GM19328 (cell line): ENCODE measurements around the gene ALPI.

Experiments
- ATAC-seq: cut with Tn5 transposase; IDR thresholded peaks from one replicate; pipeline ENCODE4 v1.9.1; 2021; ENCODE audit warnings: mild to moderate bottlenecking, moderate library complexity; ENCODE audit not compliant: unreplicated experiment

The ALPI gene

DNA sequence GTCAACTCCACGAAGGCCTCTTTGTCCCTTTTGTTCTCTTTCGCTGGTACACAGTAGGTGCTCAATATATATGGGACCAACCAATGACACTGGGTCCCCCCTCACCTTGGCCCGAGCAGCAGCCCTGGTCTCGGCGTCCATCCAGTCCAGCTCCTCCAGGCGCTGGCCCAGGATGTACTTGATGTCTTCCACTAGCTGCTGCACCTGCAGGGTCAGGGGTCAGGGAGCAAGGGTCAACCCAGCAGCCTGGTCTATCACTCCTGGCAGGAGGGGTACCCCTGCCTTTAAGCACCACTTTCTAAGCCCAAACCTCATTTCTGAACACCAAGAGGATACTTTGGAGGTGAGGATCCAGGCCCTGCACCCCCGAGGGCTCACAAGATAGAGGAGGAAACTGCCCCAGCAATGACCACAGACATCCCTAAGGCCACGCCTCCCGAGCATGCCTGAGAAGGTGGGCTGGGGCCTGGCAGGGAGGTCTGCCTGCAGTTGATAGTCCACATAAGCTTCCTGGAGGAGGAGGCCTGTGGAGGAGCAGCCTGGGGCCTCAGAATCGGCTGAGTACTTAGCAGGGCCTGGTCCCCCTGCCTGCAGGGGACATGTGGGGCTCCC is 27.5 kb downstream of the ALPI start:
- ATAC-seq: no peak

DNA sequence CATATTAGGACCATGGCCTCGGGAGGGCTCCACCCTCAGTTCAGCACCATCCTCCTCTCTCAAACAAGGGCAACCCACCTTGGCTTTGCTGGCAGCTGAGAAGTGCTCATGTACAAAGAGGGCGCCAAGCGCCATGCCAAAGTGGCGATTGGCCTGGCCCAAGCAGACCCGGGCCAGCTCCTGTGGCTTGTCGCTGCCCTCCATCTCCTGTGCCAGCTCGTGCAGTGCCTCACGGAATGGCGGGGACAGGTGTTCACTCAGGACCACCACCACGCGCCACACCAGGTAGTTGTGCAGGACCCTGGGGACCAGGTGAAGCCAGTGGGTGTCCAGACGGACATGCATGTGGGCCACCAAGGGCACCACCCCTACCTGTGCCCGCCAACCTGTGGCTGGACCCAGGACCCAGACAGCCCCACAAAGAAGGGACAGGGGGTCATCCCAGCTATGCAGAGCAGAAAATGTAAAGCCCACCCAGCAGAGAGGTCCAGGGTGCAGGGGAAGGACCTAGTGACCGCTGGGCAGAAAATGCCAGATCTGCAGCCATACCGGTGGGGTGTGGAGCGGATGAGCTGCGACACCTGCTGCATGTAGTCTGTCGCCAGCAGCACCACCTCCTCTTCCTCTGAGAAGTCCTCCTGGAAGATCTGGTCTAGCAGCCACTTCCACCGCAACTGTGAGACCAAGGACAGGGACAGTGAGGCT is 28.1 kb downstream of the ALPI start:
- no peak for ATAC-seq

DNA sequence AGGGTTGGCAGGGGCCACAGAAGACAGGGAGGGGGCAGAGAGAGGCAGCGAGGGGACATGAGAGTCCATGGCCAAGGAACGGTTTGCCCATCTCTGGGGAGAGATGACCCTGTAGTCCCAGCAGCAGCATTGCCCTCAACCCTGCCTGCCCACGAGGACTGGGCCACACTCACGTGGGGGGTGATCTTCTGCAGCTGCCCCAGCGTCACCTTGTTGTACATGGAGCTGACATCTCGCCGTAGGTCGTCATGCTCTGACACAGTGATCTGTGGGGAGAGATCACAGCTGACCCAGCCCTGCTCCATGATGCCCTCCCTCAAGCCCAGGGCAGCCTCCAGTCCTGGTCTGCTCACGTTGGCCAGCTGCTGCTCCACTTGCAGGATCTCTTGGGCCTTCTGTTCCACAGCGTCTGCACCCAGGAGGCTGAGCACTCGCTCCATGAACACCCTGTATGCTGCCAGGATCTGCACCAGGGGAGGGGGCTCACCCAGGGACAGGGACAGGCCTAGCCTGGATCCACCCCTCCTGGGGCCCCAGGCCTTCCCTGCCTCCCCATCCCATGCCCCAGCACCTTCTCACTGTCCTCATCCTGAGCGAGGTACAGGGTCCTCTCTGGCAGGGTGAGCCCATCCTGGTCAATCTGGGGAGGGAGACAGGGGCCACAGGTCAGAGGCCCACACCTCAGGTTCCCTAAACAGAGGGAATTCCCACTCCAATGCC is 28.8 kb downstream of the ALPI start:
- no peak for ATAC-seq

DNA sequence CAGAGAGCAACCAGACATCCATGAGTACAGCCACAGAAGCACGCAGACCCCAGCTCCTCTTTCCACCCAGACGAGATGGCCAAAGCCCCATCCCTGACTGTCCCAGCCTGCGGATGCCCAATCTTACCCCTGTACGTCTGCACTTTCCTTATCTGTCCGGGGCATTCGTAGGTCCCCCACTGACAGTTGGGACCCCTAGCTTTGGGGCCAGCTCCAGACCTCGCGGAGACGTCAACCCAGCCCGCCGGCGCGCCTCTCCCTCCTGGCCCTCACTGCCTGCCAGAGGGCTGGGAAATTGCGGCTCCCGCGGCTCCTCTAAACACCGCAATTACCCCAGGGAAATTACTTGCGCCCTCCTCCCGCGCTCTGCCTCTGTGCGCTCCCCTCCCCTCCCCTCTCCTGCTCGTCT is 29.4 kb downstream of the ALPI start:
- ATAC-seq: no peak

DNA sequence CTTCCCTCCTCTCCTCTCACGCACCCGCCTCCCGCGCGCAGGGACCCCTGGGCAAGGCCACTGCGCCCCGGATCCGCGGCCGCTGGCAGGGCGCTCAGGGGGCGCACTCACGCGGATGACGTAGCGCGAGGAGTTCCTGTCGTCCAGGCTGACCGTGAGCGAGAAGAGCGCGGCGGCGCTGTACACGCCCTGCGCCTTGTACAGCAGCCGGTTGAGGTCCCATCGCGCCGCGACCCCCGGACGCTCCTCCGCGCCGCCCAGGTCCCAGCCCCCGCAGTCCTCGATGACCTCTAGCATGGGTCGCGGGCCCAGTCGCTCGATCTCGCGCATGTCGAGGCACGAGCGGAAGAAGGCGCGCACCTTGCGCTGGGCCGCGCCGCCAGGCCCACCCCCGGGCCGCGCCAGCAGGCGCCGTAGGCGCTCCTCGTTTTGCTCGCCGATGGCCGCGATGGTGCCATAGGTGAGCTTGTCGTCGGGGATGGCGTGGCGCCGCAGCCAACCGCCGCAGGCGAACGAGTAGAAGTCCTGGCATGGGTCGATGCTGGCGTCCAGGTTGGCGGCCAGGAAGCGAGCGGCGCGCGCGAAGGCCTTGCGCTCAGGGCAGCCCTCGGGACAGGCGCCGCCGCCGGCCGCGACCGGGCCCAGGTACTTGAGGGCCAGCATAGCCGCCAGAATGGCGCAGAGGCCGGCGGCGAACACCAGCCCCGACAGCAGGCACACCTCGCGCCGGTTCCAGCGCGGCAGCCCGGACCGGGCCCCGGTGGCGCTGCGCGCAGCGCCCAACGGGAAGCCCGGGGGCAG is 30.0 kb downstream of the ALPI start:
- no peak for ATAC-seq

DNA sequence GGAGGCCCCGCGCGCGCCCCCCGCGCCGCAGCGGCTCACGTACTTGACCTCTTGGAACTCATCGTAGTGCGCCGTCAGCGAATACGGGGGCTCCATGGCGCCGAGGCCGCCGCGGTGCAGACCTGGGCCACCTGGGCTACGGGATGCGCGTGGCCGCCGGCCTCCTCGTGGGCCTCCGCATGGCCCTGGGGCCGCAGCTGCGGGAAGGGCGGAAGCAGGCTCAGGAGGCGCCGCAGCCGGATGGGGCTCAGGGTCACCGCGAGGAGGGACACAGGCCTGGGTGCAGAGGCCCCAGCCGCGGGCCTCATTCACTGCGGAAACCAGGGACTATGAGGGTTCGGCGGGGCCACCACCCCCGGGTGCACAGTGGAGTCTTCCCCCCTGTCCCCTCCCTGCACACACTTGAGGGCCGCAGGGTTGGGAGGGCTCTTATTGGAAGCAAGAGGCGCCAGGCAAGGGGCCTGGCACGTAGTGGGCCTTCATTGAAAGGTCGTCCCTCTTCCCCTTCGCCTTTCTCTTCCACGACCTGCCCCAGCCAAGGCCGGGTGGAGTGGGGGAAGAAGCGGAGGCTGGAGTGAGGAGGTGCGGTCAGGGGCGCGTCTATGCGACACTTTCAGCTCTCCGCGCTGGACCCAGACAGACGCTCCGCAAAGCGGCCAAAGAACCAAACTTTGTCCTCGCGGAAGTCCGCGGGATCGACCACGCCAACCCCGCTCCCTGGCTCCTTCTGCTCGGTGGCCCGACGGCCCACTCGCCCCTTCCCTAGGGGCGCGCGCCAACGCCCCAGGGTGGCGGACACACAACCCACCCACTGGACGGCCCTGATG is 30.8 kb downstream of the ALPI start:
- ATAC-seq: no peak

DNA sequence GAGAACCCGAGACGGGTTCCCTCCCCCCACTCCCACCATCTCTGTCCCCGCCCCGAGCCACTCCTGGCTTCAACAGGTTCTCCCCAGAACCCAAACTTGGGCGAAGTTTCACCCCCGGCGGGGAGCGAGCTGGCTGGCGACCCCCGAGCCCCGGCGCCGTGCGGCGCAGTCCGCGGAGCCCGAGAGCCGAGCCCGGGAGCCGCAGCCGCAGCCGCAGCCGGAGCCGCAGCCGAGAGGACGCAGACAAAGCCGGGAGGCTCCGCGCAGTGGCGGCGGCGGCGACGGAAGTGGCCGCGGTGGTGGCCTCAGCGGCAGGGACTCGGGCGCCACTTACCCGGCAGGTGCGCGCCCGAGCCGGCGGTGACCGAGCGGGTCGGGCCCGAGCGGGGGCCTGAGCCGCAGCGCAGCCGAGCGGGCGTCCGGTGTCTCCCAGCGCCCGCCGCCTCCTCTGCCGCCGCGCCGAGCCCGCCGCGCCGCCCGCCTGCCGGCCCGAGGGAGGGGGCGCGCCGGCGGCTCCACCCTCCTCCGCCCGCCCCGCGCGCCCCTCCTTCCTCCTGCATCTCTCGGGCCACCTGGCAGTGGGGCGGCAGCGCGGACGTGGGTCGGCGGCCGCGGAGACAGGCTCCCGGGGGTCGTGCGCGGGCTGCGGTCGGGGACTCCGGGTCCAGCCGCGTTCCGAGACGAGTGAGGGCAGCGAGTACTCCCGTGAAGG is 31.6 kb downstream of the ALPI start, which contains the start of gene ECEL1:
Gene ECEL1 (minus strand): TSS at position 450 of the 712 bp plus-strand sequence. CDS start 1,181 bp downstream, outside the sequence.
- no peak for ATAC-seq

DNA sequence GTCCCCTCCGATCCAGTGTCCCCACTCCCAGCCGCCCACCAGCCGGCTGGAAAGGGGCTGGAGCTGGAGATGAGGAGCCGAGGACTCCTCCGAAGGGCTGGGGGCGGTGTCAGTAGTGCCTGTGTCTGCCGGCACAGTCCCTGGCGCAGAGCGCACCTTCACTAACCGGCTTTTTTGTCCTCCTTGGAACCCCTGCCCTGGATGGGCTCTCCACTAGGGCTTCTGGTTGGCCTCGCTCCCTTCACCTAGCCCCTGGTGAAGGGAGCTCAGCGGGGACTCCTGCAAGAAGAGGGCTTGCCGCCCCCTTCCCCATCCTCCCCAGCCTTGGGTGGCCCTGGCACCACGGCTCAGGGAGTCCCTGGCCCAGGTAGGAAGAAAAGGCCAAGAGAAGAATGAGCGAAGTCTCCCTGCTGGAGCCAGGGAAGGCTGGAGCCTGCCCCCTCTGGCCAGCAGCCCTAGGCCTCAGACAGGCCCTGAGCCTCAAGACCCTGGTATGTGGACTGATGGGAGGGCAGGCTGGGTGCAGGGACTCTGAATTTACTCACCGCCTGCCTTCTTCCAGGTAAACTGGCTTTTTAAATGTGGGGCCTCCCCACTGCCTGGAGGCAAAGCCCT is 32.3 kb downstream of the ALPI start:
- no peak for ATAC-seq

DNA sequence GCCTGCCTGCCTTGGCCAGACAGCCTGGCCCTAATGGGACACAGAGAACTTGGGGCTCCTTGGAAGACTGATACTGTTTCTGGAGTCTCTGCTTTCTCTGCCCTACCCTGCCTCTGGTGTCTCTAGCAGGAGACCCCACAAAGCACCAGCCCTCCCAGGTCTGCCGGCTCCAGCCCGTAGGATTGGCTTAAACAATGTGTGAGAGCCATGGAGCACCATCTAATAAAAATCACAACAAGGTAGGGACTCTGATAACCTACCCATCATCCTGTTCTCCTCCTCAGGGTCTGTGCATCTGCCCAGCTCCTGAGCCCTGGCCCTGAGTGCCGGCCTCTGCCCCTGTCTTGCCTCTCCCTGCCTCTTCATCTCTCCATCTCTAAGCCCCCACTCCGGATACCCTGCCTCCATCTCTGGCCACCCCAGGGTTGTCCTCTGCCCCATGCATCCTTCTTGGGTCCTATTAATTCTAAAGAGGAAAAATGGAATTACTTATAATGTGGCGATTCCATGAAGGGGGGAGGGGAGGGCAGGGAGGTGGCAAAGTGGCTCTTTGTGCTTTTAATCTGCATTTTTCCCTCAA is 32.9 kb downstream of the ALPI start:
- no peak for ATAC-seq

DNA sequence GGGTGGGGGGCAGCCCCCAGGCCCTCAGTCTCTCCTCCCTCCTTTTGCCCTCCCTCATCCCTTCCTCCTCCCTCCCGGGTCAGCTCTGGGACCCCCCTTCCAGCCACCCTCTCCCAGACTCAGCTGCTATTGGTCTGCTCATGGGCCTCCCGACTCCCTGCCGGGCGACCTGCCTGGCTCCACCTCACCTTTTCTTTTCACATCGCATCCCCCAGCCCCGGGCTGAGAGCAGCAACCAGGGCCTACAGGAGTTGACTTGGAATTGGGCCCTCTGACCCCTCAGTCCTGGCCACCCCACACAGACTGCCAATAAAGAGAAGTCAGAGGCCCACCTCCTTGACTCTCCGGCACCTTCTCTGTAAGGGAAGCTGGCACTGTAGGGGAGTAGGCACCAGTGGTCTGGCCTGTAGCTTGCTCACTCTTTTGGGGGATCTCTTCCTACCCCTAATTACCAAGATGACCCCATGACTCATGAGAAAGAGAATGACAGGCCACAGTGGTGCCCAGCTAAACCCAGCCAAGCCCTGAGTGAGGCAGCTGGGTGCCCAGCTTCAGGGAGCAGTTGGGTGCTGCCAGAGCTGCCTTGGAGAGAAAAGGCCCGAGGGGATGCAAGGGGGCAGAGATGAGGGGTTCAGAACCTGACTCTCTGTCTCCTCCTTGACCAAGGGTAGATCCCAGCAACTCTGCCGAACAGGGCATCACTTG is 33.7 kb downstream of the ALPI start:
- ATAC-seq: no peak

DNA sequence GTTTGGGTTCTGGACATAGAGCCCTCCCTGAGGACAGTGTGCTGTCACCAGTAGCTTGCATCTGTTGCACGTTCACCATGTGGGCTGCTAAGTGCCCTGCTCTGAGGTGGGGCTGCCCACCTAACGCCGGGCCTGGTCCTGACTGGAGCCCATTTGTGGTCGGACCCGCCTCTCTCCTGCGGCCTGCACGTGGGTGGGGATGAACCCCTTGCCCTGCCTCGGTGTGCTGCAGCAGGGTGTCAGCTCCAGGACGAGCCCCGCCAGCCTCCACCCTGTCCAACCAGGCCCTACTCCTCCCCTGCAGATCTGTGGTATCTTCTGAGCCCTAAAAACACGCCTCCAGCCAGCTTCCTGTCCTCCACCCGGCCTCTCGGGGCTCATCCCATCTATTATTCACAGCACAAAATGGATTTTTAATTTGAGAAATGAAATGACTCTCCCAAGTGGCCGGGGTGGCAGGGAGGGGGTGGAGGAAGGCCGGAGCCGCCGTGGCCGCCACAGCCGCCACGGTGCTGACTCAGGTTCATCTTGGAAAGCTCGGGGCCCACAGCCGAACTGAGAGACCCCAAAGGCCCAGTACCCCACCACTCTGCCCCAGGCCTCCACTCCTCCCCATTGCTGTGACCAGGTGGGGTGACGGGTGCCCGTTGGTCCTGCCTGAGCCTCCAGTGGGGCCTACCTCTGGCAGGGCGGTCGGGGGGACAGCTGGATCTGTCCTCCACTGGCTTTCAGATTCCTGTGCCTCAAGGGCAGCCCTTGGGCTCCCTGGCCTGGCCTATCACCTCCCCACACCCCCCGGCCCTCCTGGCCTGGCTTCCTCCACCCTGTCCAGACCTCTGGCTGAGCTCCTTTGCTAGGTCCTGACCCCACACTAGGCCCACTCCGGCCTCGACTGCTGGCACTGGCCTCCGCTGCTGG is 34.5 kb downstream of the ALPI start:
- no peak for ATAC-seq

DNA sequence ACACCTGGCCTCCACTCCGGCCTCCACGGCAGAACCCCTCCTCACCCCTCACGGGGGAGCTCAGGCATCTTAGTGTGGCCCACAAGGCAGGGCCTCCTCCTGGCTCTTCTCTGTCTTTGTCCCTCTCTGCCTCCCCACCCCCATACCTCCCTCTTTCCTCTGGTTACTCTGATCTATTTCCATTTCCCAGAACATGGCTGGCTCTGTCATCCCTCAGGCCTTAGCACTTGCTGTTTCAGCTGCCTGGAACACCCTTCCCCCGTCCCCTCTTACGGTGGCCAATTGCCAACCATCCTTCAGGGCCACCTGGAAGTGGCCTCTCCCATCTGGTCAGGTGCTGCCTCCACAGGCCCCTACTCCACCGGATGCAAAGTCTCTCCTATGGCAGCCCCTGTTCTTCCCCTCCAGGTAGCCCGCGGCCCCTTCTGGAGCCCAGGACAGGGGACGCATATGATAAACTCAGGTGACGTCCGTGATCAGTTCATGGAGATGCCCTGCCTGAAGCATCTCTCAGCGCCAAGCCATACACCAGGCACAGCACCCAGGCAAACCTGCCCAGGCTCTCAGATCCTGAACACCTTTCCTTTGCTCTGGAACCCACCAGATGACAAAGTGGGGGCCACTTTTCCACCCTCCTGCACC is 35.3 kb downstream of the ALPI start:
- ATAC-seq: no peak

DNA sequence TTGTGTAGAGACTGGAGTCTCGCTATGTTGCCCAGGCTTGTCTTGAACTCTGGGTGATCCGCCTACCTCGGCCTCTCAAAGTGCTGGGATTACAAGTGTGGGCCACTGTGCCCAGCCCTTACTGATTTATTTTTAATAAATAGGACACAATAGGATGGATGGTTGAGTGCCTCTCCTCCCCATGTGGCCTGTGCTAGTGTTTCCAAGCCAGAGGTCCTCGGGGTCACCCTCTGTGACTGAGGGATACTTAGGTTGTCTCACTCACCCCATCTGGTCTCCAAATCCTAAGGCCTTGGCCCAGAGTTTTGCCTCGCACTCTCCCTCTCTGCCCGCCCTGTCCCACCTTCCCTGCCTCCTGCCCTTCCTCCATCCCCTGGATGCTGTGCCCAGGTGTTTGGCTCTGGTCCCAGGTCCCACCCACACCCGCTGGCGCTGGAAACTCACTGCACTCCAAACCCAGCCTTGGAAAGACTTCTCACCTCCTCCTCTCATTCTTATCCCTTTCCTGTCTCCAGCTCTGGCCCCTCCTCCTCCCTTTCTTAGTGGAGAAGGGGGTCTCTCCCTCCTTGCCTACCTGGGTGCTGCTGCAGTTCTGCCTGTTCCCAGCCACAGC is 36.4 kb downstream of the ALPI start:
- ATAC-seq: no peak

DNA sequence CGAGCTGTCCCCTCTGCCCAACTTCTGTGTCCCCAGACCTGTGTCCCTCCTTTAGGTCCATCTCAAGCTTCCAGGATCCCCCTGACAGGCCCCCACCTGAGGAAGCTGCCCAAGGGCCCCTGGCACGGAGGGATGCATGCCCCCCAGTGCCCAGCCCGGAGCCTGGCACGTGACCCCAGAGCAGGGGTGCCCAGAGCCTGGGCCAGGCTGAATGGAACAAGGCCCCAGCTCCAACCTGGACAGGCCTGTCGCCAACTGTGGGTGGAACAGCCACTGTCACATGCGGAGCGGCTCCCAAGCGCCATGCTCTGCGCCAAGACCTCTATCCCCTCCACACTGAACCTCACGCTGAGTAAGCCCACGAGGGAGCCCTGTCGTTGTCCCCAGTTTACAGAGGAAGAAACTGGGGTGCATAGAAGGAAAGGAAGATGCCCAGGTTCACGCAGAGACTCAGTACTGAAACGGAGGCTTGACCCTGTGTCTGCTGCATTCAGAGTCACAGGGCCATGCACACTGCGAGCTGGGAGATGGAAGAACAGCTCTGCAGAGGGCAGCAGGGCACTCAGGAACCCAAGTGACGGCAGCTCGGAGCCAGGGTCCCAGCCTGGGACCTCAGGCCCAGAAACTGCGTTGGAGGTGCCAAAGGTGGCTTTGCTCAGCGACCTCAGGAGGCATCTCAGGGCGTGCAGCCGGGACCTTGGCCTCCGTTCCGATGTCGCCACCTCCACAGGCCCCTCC is 37.2 kb downstream of the ALPI start:
- no peak for ATAC-seq

DNA sequence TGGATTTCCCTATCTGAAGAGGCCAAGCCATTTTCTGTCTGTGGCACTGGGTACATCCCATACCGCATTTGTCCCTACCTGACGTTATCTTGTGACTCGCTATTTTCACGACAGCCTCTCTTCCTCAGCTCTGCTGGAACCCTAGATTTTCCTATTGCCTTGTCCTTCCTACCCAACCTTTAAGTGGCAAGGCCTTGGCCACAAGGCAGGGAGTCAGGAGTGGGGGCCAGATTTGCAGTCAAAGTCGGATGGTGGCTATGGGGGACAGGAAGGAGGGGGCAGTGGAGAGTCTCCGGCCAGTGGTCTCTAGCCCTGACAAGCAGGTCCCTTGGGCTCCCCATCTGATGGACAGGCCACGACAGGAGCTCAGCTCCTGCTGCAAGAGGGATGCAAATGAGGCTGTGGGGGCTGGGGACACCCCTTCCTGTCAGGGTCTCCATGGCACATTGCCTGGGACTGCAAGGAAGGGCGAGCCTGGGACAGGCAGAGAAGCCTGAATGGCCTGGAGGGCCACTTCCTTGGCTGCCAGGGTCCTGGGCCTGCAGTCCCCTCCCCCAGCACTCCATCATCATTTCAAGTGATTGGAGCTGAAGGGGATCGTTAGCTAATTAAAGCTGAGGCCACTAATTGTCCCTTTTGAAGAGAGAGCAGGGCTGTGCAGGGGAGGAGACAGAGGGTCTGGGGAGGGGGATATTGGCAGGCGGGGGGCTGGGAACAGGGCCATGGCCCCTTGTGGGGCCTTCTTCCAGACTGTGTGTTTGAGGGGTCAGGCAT is 37.9 kb downstream of the ALPI start:
- ATAC-seq: no peak
